Endothelial cell of umbilical vein (primary cell): ENCODE results near the gene KLK14. TPM values are rescaled to one million over a fixed set of nuclear protein-coding genes. Genes with fewer than 3 reads are reported as not detected.

ENCODE experiments used
- BruUV-seq: library from RNA; stranded (reverse); fragments of 400-500 nt; replicated peaks from 2 replicates; lab custom pipeline; 2021; lab: Mats Ljungman, UMichigan
- CTCF ChIA-PET: fragments of 300-600, 350-600 bp; sonication (Branson Sonifier 250); formaldehyde crosslinking; loops from one replicate; lab custom pipeline; 2021; ENCODE audit warnings: antibody characterized with exemption, inconsistent platforms; lab: Charles Lee
- POLR2A ChIA-PET: fragments of 300-600, 350-600 bp; sonication (Branson Sonifier 250); formaldehyde crosslinking; loops from one replicate; lab custom pipeline; 2021; ENCODE audit warnings: antibody characterized with exemption, inconsistent platforms; lab: Charles Lee
- DNase-seq: peaks from one replicate; pipeline ENCODE4 v3.0.0-alpha.2; 2011; ENCODE audit warnings: low read depth, low spot score
- FAIRE-seq: peaks from 2 replicates; lab custom pipeline; 2011; peaks lifted over from hg19 to GRCh38; lab: Jason Lieb, UNC
- H2AFZ ChIP-seq: 2 replicates; pipeline ENCODE4 v1.6.0; 2012; ENCODE audit warnings: low read depth, low read length, control low read depth, inconsistent platforms
- H3K27ac ChIP-seq: 2 replicates; pipeline ENCODE4 v1.5.1; 2011; ENCODE audit warnings: low read depth, mild to moderate bottlenecking, control low read depth, low read length, moderate library complexity; ENCODE audit not compliant: insufficient read depth
- H3K27me3 ChIP-seq, 2 experiments: 2 replicates each; pipeline versions ENCODE4 v1.6.0 to v1.6.1; 2011; ENCODE audit warnings: low read length in 2 of 2, mixed read lengths in 1 of 2; ENCODE audit not compliant: control insufficient read depth in 2 of 2, insufficient read depth in 2 of 2
- H3K36me3 ChIP-seq, 2 experiments: 2 replicates in 1 of 2; 3 replicates in 1 of 2; pipeline ENCODE4 v1.5.1; 2011; ENCODE audit warnings: low read length in 2 of 2, mild to moderate bottlenecking in 1 of 2, moderate library complexity in 1 of 2; ENCODE audit not compliant: control insufficient read depth in 2 of 2, insufficient read depth in 2 of 2; ENCODE audit errors: extremely low read depth in 1 of 2
- H3K4me1 ChIP-seq: 3 replicates; pipeline ENCODE4 v1.5.1; 2011; ENCODE audit warnings: mild to moderate bottlenecking, low read length; ENCODE audit not compliant: control insufficient read depth, insufficient read depth; ENCODE audit errors: extremely low read depth
- H3K4me2 ChIP-seq: 2 replicates; pipeline ENCODE4 v1.6.1; 2011; ENCODE audit warnings: low read length, control low read depth, mixed read lengths; ENCODE audit not compliant: insufficient read depth
- H3K4me3 ChIP-seq, 3 experiments: fragments of 200-600 bp in 1 of 3; sonication (generic), shearing (Covaris generic) in 1 of 3; replicated peaks in 1 of 3; 2 replicates each; pipeline ENCODE4 v1.5.1; 2011 to 2016; ENCODE audit warnings: control low read depth in 3 of 3, low read length in 3 of 3, mild to moderate bottlenecking in 2 of 3, inconsistent platforms in 1 of 3, low read depth in 1 of 3, moderate library complexity in 1 of 3; ENCODE audit not compliant: insufficient read depth in 1 of 3
- H3K79me2 ChIP-seq: 2 replicates; pipeline ENCODE4 v1.6.0; 2012; ENCODE audit warnings: low read length, inconsistent platforms; ENCODE audit not compliant: control insufficient read depth, insufficient read depth
- H3K9ac ChIP-seq: replicated peaks from 2 replicates; pipeline ENCODE3; 2011; ENCODE audit warnings: low read length, control low read depth; ENCODE audit not compliant: insufficient read depth; ENCODE audit errors: extremely low read depth
- H3K9me1 ChIP-seq: replicated peaks from 3 replicates; pipeline ENCODE4 v1.6.0; 2011; ENCODE audit warnings: mild to moderate bottlenecking, low read length; ENCODE audit not compliant: control insufficient read depth, insufficient read depth; ENCODE audit errors: extremely low read depth
- H3K9me3 ChIP-seq: replicated peaks from 2 replicates; pipeline ENCODE4 v1.5.1; 2012; ENCODE audit warnings: low read length, inconsistent platforms; ENCODE audit not compliant: control insufficient read depth, insufficient read depth
- H4K20me1 ChIP-seq: replicated peaks from 2 replicates; pipeline ENCODE3; 2011; ENCODE audit warnings: mild to moderate bottlenecking, low read length; ENCODE audit not compliant: control insufficient read depth, insufficient read depth; ENCODE audit errors: extremely low read depth
- EZH2 ChIP-seq: IDR thresholded peaks from 2 replicates; pipeline ENCODE4 v1.6.1; 2012; ENCODE audit warnings: borderline replicate concordance, low read depth, mild to moderate bottlenecking, moderate library complexity, low read length, inconsistent platforms; ENCODE audit not compliant: severe bottlenecking
- FOS ChIP-seq: IDR thresholded peaks from 2 replicates; pipeline ENCODE4 v1.6.1; 2011; ENCODE audit warnings: mild to moderate bottlenecking, low read length, moderate library complexity, borderline replicate concordance; ENCODE audit not compliant: insufficient read depth
- GATA2 ChIP-seq: IDR thresholded peaks from 2 replicates; pipeline ENCODE4 v1.7.0; 2011; ENCODE audit warnings: low read depth, mild to moderate bottlenecking, moderate library complexity, mixed read lengths, low read length; ENCODE audit not compliant: insufficient read length, insufficient read depth
- JUN ChIP-seq: IDR thresholded peaks from 2 replicates; pipeline ENCODE4 v1.6.1; 2011; ENCODE audit warnings: borderline replicate concordance, low read depth; ENCODE audit not compliant: insufficient read length, insufficient read depth
- MYC ChIP-seq: IDR thresholded peaks from one replicate; pipeline ENCODE4 v1.6.1; 2011; ENCODE audit warnings: mild to moderate bottlenecking, low read depth, low read length
- POLR2A ChIP-seq: IDR thresholded peaks from 2 replicates; pipeline ENCODE4 v1.6.1; 2012; ENCODE audit warnings: low read depth, mild to moderate bottlenecking, control low read depth, low read length
- POLR2AphosphoS5 ChIP-seq: IDR thresholded peaks from 2 replicates; pipeline ENCODE4 v1.6.1; 2012; ENCODE audit warnings: low read depth, mild to moderate bottlenecking, control low read depth, low read length, moderate library complexity; ENCODE audit not compliant: insufficient read depth
- dilution Hi-C: fragments of 300-500 bp; cut with MboI; formaldehyde crosslinking; loops from one replicate; pipeline ENCODE4 v1.15.0; 2019; ENCODE audit warnings: low sequenced_read_pairs; ENCODE audit not compliant: extremely low pct_ligation_motif_present
- intact Hi-C: fragments of 100-400 bp; cut with micrococcal nuclease; formaldehyde crosslinking; loops from one replicate; pipeline ENCODE4 v1.10.0; 2022
- polyA plus RNA-seq, 4 experiments: library from polyadenylated mRNA; depleted of rRNA in 3 of 4; stranded (reverse) in 3 of 4; unstranded in 1 of 4; fragments of >200 nt; gene quantifications; 2 replicates each; pipeline versions ENCODE4 v1.2.1 to v1.2.3, GENCODE V29; 2011 to 2012; ENCODE audit warnings: missing spikeins in 1 of 4
- total RNA-seq: library from RNA; stranded (reverse); gene quantifications from 2 replicates; pipeline ENCODE4 v1.2.3, GENCODE V29; 2021
- TF ChIP-seq, protein P1 (sequence below), 2 donors: IDR thresholded peaks; 1 replicate in 1 of 2; 2 replicates in 1 of 2; pipeline ENCODE4 v1.5.1; 2011; ENCODE audit warnings: low read length in 2 of 2, mild to moderate bottlenecking in 2 of 2, moderate library complexity in 2 of 2, control low read depth in 1 of 2, inconsistent platforms in 1 of 2, low read depth in 1 of 2; ENCODE audit not compliant: insufficient read depth in 1 of 2; ENCODE audit errors: extremely low read depth in 1 of 2
- TF ChIP-seq, protein P2 (sequence below): IDR thresholded peaks from 2 replicates; pipeline ENCODE4 v1.6.1; 2011; ENCODE audit not compliant: insufficient read depth, insufficient read length

Gene KLK14
- total and polyA plus RNA-seq, 2 donors (not counting 3 experiments of a cell fraction or from before 2014, with no cell fraction given) = 0.12 TPM; not detected in 1

DNA sequence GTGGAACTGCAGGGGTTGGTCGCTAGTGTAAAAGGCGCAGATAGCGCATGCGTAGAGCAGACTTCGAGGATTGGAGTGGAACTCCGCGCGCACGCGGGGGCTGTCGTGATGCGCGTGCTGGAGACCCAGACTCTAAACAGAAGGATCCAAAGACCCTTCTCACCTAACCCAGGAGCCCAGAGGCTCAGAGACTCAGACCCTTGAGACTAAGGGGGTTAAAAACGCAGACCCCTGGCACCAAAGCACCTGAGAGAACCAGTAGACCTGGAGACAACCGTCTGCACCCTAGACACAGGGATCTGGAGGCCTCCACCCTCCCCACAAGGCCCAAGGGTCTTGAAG, 26.1 kb upstream of the KLK14 start:
- Histone ChIP-seq H3K27me3 (peaks cover 0 to 9% of the 10 kb centered on the region in 2 experiments), H3K79me2 (peaks cover 34% of the 10 kb centered on the region), H4K20me1 (no peaks in the 10 kb centered on the region), H3K9ac (no peak overlapping the region), H2AFZ (peak overlapping the region; percentile 80), H3K4me3 (peak overlapping the region; percentile 14 to 65 (median 63)), H3K9me1 (no peaks in the 10 kb centered on the region), H3K4me2 (peak overlapping the region; percentile 57), H3K36me3 (no peaks in the 10 kb centered on the region), H3K4me1 (peaks cover 11% of the 10 kb centered on the region), H3K9me3 (no peaks in the 10 kb centered on the region), H3K27ac (no peak overlapping the region)
- CTCF ChIA-PET = interaction anchor here (0.9 kb wide), 1 partner anchor 88 kb away, joined by 4 read pairs; no protein-coding TSS in a partner anchor
- TF ChIP-seq MYC (no peak), GATA2 (no peak), POLR2AphosphoS5 (no peak), FOS (no peak), JUN (no peak), POLR2A (no peak), EZH2 (no peak)
- TF ChIP-seq, protein P1, sequence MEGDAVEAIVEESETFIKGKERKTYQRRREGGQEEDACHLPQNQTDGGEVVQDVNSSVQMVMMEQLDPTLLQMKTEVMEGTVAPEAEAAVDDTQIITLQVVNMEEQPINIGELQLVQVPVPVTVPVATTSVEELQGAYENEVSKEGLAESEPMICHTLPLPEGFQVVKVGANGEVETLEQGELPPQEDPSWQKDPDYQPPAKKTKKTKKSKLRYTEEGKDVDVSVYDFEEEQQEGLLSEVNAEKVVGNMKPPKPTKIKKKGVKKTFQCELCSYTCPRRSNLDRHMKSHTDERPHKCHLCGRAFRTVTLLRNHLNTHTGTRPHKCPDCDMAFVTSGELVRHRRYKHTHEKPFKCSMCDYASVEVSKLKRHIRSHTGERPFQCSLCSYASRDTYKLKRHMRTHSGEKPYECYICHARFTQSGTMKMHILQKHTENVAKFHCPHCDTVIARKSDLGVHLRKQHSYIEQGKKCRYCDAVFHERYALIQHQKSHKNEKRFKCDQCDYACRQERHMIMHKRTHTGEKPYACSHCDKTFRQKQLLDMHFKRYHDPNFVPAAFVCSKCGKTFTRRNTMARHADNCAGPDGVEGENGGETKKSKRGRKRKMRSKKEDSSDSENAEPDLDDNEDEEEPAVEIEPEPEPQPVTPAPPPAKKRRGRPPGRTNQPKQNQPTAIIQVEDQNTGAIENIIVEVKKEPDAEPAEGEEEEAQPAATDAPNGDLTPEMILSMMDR (IDR thresholded peaks at IDR 0.05; ENCODE audit: extremely low read depth in 1 of 2, insufficient read depth in 1 of 2, low read depth in 1 of 2, low read length in 2 of 2) = no peak
- TF ChIP-seq, protein P2, sequence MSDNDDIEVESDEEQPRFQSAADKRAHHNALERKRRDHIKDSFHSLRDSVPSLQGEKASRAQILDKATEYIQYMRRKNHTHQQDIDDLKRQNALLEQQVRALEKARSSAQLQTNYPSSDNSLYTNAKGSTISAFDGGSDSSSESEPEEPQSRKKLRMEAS = no peak
- intact Hi-C loops (loop anchor here (1.0 to 5.0 kb wide), 6 partner anchors 11 to 597 kb away; partner anchors contain the start of genes ETFB and JOSD2), dilution Hi-C loops (no loop called here)
- no peak for DNase-seq
- BruUV-seq = no TSS peak
- POLR2A ChIA-PET = no interaction called here
- no peak for FAIRE-seq
